GM21515 (cell line): ENCODE results near the gene POU2AF3.

ENCODE experiments used
- ATAC-seq: cut with Tn5 transposase; IDR thresholded peaks from one replicate; pipeline ENCODE4 v1.9.1; 2021; ENCODE audit not compliant: unreplicated experiment

Gene POU2AF3

GRCh38 chr11:111352231-111352746, 53.9 kb downstream of the POU2AF3 start:
- no peak for ATAC-seq

DNA sequence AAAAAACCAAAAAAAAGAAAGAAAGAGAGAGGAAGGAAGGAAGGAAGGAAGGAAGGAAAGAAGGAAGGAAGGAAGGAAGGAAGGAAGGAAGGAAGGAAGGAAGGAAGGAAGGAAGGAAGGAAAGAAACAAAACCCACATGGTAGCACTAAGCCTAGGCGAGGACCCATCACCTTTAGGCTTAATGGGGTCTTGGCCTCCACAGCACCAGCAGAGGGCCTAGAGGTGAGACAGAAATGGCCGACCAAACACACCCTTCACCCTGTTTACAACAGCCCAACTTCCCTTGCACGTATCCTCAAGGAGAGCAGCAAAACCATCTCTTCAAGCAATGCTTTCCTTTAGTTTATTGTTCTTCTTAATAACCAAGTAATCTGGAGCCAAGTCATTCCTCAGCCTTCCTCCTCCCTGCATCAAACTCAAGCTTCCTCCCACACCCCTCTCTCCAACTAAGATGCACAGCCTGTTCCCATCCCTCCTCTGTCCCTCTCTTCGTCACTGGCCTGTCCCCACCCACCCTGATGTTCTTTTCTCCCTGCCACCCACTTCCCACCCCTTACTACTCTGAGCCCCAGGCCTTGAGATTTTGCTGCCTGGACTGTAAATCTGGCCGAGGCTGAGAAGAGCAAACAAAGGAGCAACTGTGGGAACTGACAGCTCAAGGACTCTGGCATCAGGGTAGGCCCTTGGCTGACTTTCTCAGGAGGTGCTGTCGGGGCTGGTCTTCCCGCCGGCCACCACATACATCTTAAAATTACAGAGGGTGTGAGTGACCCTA, 54.8 kb downstream of the POU2AF3 start:
- ATAC-seq = no peak

DNA sequence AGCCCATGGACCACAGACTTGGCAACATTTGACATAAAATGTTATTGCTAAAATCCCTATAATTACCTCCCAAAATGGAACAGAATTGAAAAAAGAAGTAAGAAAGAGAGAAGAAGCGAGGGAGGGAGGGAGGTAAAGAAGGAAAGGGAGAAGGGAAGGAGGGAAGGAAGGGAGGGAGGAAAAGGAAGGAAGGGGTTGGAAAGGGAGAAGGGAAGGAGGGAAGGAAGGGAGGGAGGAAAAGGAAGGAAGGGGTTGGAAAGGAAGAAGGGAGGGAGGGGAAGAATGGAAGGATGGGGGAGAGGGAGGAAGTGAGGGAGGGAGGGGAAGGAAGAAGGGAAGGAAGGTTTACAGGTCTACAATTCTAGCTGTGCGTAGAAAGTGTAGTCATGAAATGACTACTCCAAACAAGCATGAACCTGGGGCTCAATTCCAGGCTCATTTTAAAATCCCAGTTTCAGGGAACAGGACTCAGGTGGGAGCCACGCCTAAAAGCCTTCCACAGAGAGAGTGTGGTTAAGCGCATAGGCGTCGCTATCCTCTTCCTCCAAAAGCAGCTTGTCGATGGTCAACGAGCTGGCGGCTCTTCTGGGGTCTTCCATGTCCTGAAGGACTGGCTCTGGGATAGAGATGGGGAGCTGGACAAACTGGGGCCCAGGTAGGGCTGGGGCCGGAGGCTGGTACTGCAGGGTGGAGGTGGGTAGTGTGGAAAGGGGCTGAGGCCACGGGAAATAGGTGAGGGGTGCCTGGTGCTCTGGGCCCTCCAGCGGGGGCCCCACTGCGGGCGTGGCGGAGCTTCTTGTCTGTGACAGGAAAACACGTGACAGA, 55.6 kb downstream of the POU2AF3 start:
- ATAC-seq = no peak

DNA sequence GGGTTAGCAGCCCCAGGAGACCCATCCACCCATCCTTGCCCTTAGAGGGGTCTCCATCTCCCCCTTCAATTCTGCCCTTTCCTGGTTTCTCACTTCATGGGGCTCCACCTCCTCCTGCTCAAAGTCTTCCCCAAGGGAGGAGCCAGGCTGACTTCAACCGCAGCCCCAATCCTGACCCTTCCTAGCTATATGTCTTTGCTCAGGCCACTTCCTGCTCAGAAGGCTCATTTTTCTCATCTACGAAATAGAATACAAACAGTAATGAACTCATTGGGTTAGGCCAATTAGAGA, 56.2 kb downstream of the POU2AF3 start:
- no peak for ATAC-seq

- ATAC-seq = no peak
These were observed 56.8 kb downstream of the POU2AF3 start for GRCh38 chr11:111355101-111355500.

GRCh38 chr11:111355956-111356659, 57.8 kb downstream of the POU2AF3 start:
- ATAC-seq = no peak

DNA sequence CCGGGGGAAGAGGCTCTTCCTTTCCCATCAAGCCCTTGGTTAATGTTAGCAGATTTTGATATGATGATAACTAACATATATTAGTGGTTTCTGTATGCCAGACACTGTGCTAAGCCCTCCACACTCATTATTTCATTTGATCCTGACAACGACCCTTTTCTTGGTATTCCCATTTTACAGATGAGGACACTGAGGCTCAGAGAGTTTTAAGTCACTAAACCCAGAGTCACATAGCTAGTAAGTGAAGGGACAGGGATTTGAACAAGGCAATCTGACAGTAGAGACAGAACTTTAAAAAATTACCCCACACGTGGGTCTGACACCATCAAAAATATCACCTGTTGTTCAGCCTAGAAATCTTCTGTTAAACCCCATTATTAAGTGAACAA, 58.3 kb downstream of the POU2AF3 start:
- ATAC-seq = no peak

DNA sequence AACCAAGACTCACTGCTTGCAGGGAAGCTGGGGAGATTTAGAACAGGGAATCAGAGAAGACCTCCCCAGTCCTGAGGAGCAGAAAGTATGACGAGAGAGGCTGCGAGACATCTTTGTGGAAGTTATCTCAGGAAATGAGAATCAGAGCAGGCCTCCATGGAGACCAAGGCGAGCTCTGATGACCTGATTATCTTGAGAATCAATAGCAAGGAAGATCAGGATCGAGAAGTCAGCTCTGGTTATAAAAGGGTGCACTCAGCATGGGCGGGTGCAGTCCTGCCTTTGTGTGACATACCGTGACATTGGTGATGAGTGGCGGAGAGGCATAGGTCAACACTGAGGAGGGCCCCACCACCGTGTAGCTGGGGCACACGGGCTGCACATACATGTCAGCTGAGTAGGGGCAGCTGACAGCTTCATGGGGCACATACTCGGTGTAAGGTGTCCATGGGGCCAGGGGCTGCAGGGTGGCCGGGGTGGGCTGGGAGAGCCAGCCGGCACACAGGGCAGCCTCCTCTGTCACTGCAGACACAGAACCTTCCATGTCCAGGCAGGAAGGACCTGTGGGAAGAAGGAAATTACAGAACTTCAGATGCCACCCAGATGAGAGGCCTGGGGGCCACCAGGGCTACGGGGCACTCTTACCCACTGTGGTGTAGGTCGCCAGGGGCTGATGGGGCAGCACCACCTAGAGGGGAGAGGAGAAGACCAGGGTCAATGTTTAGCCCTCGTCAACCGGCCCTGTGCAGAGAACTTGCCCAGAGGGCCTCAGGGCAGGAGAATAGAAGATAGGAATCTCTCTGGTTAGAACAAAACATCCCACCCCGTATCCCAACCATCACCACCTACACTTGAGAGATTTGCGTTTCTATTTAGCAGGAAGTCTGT, 59.0 kb downstream of the POU2AF3 start:
- ATAC-seq = no peak
